Activated CD4-positive, CD25-positive, alpha-beta regulatory T cell treated with anti-CD3 and anti-CD28 coated beads, Interleukin-2, amount 50 U/mL, for 16 hours (primary cell): ENCODE results near the gene SRSF1.
"Not testable (repeated sequence)": the region's sequence is repeated elsewhere in the genome, so short reads cannot be mapped to it uniquely, and the experiment has no call there.

ENCODE experiments used
- DNase-seq: peaks from one replicate; pipeline ENCODE4 v3.0.0-alpha.2; 2020; ENCODE audit warnings: low read depth, low spot score

SRSF1 gene

DNA sequence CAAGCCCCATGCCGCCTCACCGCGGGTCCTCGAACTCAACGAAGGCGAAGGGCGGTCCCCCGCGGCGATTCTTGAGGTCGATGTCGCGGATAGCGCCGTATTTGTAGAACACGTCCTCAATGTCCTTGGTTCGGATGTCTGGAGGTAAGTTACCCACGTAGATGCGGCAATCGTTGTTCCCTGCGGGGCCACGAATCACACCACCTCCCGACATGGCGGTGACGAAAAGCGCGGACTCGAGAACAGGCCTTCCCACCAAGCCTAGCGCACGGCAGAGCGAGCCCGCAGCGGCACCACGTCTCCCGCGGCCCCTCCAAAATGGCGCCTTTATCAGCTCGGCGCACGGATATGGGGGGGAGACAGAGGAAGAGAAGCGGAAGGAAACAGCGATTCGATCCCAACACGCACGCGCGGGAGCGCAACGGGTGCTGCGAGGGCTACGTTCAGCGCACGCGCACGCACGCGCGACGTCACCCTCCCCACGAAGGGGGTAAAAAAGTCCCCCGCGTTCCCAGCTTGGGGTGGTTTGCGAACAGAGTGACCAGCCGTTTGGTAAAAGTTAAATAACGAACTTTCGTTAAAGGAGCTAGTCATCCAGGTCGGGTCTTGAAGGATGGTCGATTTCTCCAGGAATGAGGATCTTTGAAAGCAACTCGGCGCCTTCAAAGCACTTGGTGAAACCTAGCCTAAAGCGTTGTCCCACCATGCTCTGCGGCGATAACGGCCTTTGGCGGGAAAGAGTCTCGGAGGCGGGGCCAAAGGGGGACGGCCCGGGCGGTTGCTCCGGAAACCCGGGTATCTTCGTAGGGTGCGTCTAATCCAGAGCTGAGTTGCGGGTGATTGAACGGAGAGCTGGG, at the start of gene SRSF1:
TSS of gene SRSF1 (minus strand) at position 323 of the 857 bp plus-strand sequence. CDS start at position 214, 109 bp downstream.
- peak; percentile 95 for DNase-seq

GRCh38 chr17:58056476-58056875, 49.4 kb upstream of the SRSF1 start:
- no peak for DNase-seq

GRCh38 chr17:58054641-58055040, 47.6 kb upstream of the SRSF1 start:
- DNase-seq = no peak

DNA sequence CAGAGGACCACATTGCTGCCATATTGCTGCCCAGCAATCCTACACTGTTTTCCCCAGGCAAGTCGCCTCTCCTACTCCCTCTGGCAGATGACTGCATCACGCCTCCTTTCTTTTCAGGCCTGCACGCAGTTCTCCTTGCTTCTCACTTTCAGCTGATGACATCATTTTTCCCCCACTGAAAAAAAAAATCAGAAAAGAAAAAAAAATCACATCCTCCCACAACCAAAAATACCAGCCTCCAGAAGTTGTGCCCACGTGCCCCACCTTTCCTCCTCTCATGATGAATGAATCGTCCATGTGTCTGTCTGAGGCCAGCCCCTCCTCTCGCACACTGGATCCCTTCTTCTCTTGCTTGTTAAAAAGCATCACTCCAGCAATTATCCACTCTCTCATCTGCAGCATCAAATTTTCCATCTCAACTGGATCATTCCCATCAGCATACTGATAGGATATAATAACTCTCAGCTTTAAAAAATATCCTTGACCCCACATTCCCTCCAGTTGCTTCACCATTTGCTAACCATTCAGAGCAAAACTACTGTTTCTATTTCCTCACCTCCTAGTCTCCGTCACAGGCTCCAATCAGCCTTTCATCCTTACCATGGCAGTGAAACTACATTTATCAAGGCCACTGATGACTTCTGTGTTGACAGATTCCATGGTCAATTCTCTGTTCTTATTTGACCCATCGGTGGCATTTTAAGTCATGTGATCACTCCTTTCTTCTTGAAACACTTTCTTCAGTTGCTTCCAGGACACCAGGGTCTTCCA, 46.1 kb upstream of the SRSF1 start:
- DNase-seq = no peak

GRCh38 chr17:58052407-58052806, 45.4 kb upstream of the SRSF1 start:
- DNase-seq = no peak

- no peak for DNase-seq
Observed at GRCh38 chr17:58051468-58051867, 44.4 kb upstream of the SRSF1 start.

GRCh38 chr17:58050966-58051365, 43.9 kb upstream of the SRSF1 start:
- DNase-seq = no peak

DNA sequence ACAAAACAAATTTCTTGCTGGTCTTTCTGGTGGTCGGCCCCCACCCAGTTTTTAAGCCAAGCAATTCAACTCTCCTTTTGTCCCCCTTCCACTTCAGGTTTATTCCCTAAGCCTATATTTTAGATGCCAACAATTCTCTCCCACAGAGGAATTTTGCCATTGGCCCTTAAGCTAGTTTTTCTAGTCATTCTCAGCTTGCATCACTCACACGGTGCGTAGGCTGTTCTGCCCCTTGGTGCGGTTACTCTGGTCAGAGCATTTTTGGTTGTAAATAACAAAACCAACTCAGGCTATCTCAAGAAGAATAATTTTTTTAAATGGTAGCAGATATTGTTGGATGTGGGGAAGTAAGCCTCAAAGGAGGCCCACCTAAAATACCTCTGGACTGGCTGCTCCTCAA, 42.5 kb upstream of the SRSF1 start:
- DNase-seq = no peak

DNA sequence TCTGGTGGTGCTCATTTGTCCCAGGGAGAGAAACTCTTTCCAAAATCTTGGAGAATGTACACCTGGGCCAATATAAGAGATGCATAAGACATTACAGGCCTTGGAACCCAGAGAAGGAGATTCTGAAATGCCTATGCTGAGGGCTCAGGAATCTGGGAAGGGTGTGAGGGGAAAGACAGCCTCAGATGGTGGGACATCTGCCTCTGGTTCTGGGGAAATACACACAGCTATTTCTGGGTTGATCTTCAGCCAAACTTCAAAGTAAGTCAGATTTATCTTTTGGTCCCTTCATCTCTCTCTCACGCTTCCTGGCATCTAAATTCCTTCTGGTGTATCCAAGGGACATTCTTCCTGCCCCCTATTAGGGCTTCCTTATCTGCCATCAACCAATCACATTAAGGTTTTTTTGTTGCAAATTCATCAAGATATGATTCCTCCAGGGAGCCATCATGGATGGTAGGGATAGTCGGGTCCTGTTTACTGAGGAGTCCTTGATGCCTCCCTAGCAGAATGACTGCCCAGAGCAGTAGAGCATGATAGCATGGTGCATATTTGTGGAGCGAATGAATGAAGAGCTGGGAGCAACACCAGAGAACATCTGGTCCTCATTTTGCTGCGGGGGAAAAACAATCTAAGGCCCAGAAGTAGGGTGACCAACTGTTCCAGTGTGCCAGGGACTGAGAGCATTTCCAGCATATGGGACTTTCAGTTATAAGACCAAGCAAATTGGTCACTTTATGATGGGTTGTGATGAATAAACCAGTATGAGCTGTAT, 40.5 kb upstream of the SRSF1 start:
- no peak for DNase-seq

GRCh38 chr17:58046239-58047094, 39.4 kb upstream of the SRSF1 start:
- DNase-seq = no peak

GRCh38 chr17:58044256-58044655, 37.2 kb upstream of the SRSF1 start:
- DNase-seq = not testable (repeated sequence)

DNA sequence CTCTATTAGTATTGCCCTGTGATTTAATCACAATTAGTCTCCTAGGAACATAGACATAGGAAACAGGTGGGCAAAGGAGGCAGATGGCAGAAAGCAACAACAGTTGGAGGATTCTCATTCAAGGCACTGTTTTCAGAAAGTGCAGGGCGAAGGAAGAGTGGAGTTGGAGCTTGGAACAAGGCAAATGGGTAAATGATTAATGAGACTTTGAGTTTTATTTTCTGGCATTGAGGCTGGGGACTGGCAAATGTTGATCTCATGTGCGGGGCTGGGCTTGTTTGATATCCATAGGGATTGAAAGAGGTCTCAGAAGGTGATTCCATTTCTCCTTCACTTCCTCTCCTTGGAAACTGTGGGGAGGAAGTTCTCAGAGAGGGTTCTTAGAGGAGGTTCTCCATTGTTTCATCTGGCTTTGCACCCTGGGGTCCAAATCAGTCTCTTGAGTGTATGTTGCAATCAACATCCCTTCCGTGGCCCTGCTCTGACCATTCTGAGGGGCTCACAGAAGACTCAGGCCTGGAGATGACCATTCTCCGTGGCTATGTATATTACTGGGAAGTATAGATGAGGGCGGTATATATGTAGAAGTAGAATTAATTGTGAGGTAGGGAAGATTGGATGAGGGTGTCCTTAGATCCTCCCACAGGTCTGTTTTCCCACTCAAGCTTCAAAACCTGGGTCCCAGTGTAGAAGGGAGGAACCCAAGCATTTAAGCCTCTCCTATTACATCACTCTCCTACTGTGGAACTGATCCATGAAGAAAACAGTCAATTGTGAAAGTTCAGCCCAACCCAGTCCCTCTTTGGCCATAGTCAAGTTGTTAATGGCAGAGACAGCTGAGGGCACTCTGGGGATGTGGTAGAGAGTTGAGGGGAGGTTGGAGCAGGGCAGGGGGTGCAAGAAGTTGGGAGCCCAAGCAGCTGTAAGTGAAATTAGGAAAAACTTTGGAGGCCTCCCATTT, 36.5 kb upstream of the SRSF1 start:
- no peak for DNase-seq

DNA sequence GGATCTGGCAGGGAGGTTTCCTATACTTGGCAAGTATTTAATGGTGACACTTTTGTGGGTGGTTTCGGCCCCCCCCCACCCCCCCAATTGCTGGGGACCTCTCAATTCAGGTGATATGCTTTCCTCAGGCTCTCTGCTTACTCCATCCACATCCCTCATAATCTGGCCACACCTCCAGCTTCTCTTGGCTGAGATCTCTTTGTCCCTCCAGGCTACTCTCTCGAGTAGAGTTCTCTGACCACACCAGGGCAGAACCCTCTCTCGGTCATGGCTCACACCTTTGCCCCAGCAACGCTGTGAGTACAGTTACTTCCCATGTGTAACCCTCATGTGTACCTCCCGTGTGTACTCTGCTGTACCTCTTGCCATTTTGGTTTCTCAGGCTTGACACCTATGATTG, 34.1 kb upstream of the SRSF1 start:
- DNase-seq = no peak

GRCh38 chr17:58040386-58040785, 33.3 kb upstream of the SRSF1 start:
- no peak for DNase-seq

DNA sequence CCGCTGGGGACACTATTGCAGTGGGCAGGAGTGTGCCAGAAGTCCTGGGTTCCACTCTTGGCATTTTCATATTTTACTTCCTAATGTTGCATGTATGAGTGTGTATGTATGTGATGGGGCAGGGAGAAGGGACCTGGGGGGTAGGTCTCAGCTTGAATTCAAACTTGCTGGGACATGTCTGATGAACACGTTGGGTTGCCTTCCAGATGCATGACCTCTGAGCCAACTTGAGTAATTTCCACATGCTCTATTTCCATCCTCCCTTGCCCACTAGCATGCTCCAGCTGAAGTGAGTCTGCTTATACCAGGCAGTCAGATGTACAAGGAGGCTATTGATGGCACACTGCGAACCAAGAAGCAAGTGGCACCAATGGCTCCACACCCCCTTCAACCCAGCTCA, 32.9 kb upstream of the SRSF1 start:
- no peak for DNase-seq

DNA sequence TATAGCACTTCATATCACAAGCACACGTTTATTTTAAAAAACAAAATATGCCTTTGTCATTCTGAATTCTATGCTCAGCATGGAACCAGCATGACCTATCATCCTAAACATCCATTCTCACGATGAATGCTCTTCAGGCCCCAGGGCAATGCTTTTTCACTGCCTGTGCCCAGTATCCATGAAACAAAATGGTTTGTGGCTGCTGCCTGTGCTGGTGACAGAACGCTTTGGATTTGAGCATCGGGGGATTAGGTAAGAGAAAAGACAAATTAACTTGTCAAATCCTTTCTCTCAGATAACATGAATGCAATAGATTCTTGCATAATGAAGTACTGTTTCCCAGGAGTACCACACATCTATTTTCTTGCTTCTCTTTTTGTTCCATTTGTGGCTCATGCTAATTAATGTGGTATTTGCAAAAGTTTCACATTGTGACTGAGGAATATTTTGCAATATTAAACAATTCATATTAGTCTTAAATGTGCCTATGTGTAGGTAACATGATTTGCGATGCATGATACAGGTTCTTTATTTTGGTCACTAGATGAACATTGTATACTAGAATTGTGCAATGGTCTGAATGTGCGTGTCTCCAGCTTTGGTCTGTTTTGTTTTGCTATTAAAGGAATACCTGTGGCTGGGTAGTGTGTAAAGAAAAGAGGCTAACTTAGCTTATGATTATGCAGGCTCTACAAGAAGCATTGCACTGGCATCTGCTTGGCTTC, 25.8 kb upstream of the SRSF1 start:
- DNase-seq = no peak

- DNase-seq = no peak
Observed at GRCh38 chr17:58028578-58028977, 21.5 kb upstream of the SRSF1 start.

DNA sequence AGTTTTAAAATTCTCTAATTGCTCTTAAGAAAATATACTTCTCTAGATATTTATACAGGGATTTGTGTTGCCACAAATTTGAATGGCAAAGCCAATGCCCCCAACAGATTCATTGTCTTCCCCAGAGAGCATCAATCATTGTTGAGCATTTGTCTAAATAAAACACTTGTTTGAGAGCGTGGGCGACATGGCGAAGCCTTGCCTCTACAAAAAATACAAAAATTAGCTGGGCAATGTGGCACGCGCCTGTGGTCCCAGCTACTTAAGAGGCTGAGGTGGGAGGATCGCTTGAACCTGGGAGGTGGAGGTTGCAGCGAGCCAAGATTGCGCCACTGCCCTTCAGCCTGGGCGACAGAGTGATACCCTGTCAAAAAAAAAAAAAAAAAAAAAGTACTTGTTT, 13.4 kb upstream of the SRSF1 start:
- no peak for DNase-seq

DNA sequence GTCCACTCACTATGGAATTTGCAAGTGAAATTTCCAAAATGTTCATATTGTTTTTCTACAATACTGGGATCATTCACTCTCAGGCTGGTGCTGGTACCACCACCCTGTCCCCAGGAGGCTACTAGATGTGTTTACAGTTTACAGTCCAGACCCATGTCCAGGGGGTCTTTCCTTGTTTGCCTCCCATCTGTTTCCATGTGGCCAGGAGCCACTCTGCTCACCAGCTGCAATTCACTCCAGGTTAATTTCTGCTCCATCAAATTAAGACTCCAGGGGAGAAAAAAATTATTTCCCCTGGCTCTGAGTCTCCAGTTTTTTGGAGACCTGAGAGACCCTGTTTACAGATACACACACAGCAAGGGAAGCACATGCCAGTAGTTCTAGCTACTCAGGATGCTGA, 12.5 kb upstream of the SRSF1 start:
- DNase-seq = no peak
